HL-60 (cell line): ENCODE data around the gene ASTN2.

ENCODE experiments used
- DNase-seq, 2 experiments: peaks; one replicate each; pipeline ENCODE4 v3.0.0-alpha.2; 2010 to 2020; ENCODE audit warnings: low read depth in 1 of 2, low spot score in 1 of 2
- H3K27ac ChIP-seq: fragments of 250-450 bp; sonication (Bioruptor Pico); replicated peaks from 2 replicates; pipeline ENCODE4 v1.5.1; 2020; ENCODE audit warnings: mild to moderate bottlenecking, moderate library complexity
- H3K27me3 ChIP-seq: fragments of 250-450 bp; sonication (Bioruptor Pico); 2 replicates; pipeline ENCODE4 v1.5.1; 2021; ENCODE audit warnings: mild to moderate bottlenecking, moderate library complexity; ENCODE audit not compliant: insufficient read depth, poor library complexity, severe bottlenecking
- H3K4me3 ChIP-seq: replicated peaks from 2 replicates; pipeline ENCODE4 v1.5.1; 2011; ENCODE audit warnings: mild to moderate bottlenecking, control low read depth, low read length; ENCODE audit not compliant: insufficient read depth
- CTCF ChIP-seq: IDR thresholded peaks from one replicate; pipeline ENCODE4 v1.5.1; 2011; ENCODE audit warnings: low read length, control low read depth, inconsistent platforms; ENCODE audit not compliant: insufficient read depth
- GABPA ChIP-seq: IDR thresholded peaks from 2 replicates; pipeline ENCODE4 v1.6.1; 2012; ENCODE audit warnings: low read depth
- POLR2AphosphoS5 ChIP-seq: IDR thresholded peaks from 2 replicates; pipeline ENCODE4 v1.6.1; 2012; ENCODE audit warnings: low read depth
- REST ChIP-seq: IDR thresholded peaks from 2 replicates; pipeline ENCODE4 v1.6.1; 2012; ENCODE audit warnings: low read depth; ENCODE audit not compliant: insufficient replicate concordance
- SPI1 ChIP-seq: IDR thresholded peaks from 2 replicates; pipeline ENCODE4 v1.6.1; 2012; ENCODE audit warnings: low read depth, mild to moderate bottlenecking, borderline replicate concordance

ASTN2 gene

GRCh38 chr9:117392992-117393391 lies 21.9 kb downstream of the ASTN2 start:
- Histone ChIP-seq H3K27ac (no peak overlapping the region), H3K27me3 (no peaks in the 10 kb centered on the region), H3K4me3 (no peak overlapping the region)
- no peak for TF ChIP-seq POLR2AphosphoS5
- no peak for TF ChIP-seq REST
- TF ChIP-seq GABPA: no peak
- no peak for TF ChIP-seq CTCF
- TF ChIP-seq SPI1: no peak
- DNase-seq: no peak

- Histone ChIP-seq H3K4me3 (no peak overlapping the region), H3K27ac (no peak overlapping the region), H3K27me3 (no peaks in the 10 kb centered on the region)
- no peak for DNase-seq
- TF ChIP-seq SPI1 (no peak), CTCF (no peak), REST (no peak), POLR2AphosphoS5 (no peak), GABPA (no peak)
These were observed 27.4 kb downstream of the ASTN2 start for GRCh38 chr9:117387422-117387821.

GRCh38 chr9:117379341-117379740 lies 35.5 kb downstream of the ASTN2 start:
- TF ChIP-seq POLR2AphosphoS5 (no peak), CTCF (no peak), SPI1 (no peak), GABPA (no peak), REST (no peak)
- peaks cover 3% of the 10 kb centered on the region for H3K27me3 ChIP-seq
- no peak overlapping the region for H3K4me3 ChIP-seq
- no peak for DNase-seq
- no peak overlapping the region for H3K27ac ChIP-seq
